Kidney (tissue), 14 donors: ENCODE measurements around the gene ABHD6. TPM values are rescaled to one million over a fixed set of nuclear protein-coding genes. Genes with fewer than 3 reads are reported as not detected.

ENCODE experiments used
- DNase-seq, 5 donors: peaks; one replicate each; pipeline ENCODE4 v3.0.0-alpha.2; 2013 to 2020
- FAIRE-seq: peaks from 2 replicates; lab custom pipeline; 2012; peaks lifted over from hg19 to GRCh38; lab: Jason Lieb, UNC
- H3K27ac ChIP-seq, 2 donors: one replicate each; pipeline ENCODE4 v1.7.0; 2013; ENCODE audit warnings: low read depth in 2 of 2, low read length in 2 of 2, inconsistent platforms in 1 of 2
- H3K27me3 ChIP-seq: one replicate; pipeline ENCODE4 v1.7.1; 2013; ENCODE audit warnings: low read length, inconsistent platforms; ENCODE audit not compliant: control insufficient read depth, insufficient read depth
- H3K36me3 ChIP-seq, 3 donors: one replicate each; pipeline versions ENCODE4 v1.7.0 to v1.7.1; 2013; ENCODE audit warnings: low read length in 3 of 3, control low read depth in 1 of 3, inconsistent platforms in 1 of 3; ENCODE audit not compliant: insufficient read depth in 3 of 3, control insufficient read depth in 2 of 3
- H3K4me1 ChIP-seq, 3 donors: one replicate each; pipeline versions ENCODE4 v1.7.0 to v1.7.1; 2013; ENCODE audit warnings: low read length in 3 of 3, inconsistent platforms in 1 of 3, low read depth in 1 of 3; ENCODE audit not compliant: control insufficient read depth in 2 of 3, insufficient read depth in 2 of 3
- H3K4me3 ChIP-seq, 3 donors: one replicate each; pipeline versions ENCODE4 v1.7.0 to v1.8.1; 2013; ENCODE audit warnings: low read length in 3 of 3, control low read depth in 1 of 3, inconsistent platforms in 1 of 3
- H3K9ac ChIP-seq, 3 donors: one replicate each; pipeline versions ENCODE4 v1.7.0 to v1.7.1; 2013; ENCODE audit warnings: low read length in 3 of 3, control low read depth in 1 of 3, inconsistent platforms in 1 of 3
- H3K9me3 ChIP-seq, 3 donors: one replicate each; pipeline versions ENCODE4 v1.7.0 to v1.7.1; 2013; ENCODE audit warnings: low read length in 3 of 3, control low read depth in 1 of 3, inconsistent platforms in 1 of 3; ENCODE audit not compliant: control insufficient read depth in 2 of 3, insufficient read depth in 1 of 3
- CTCF ChIP-seq: IDR thresholded peaks from 3 replicates; pipeline ENCODE4 v1.5.1; 2012; ENCODE audit warnings: mild to moderate bottlenecking, moderate library complexity, borderline replicate concordance; ENCODE audit not compliant: insufficient read depth; ENCODE audit errors: extremely low read depth
- intact Hi-C: fragments of 100-400 bp; cut with DNase I; formaldehyde crosslinking; loops from one replicate; pipeline ENCODE4 v1.11.1; 2022
- polyA plus RNA-seq: library from polyadenylated mRNA; stranded (reverse); fragments of 350-450 nt; fragmentation: Illumina TruSeq; extraction: RNeasy Lipid Tissue Mini Kit (QIAGEN cat#74804); gene quantifications from one replicate; pipeline ENCODE4 v1.2.3, GENCODE V29; 2014; ENCODE audit warnings: low read depth, low replicate concordance; ENCODE audit not compliant: insufficient read depth
- total RNA-seq: library from RNA; stranded (reverse); fragmentation: NEBNext Ultra II Directional; extraction: Animal tissue kit (Norgen Biotek cat#: 25700); gene quantifications from one replicate; pipeline ENCODE4 v1.2.1, GENCODE V29; 2021
- donor health status: control.
- donor health status: control.
- donor health status: control.
- donor health status: control.
- donor health status: control.
- donor health status: DM: yes; HTN: yes; CAD: no.
- donor health status: Normal renal cell carcinoma (clear cell type).

Gene ABHD6
- total and polyA plus RNA-seq, 2 donors from 2014 or later, result 10.2 to 21.4 TPM

DNA sequence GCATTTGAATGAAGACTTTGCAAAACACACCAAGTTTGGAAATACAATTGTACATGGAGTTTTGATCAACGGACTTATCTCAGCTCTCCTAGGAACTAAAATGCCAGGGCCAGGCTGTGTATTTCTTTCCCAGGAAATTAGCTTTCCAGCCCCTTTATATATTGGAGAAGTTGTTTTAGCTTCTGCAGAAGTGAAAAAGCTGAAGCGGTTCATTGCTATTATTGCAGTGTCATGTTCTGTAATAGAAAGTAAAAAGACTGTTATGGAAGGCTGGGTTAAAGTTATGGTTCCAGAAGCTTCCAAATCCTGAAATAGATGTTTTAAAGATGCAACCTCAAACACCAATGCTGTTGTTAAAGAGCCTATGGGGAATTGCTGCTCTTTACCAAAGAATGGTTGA, 80.2 kb downstream of the ABHD6 start:
- DNase-seq, result no peak
- Histone ChIP-seq H3K4me3 (no peak overlapping the region), H3K27me3 (no peaks in the 10 kb centered on the region), H3K4me1 (no peaks in the 10 kb centered on the region), H3K36me3 (peaks cover 4 to 42% (median 21%) of the 10 kb centered on the region in 3 donors), H3K27ac (no peak overlapping the region), H3K9me3 (no peaks in the 10 kb centered on the region), H3K9ac (no peak overlapping the region)
- no peak for FAIRE-seq
- TF ChIP-seq CTCF, result no peak
- intact Hi-C loops, result no loop called here

- Histone ChIP-seq H3K9me3 (no peaks in the 10 kb centered on the region), H3K4me1 (peaks cover 0 to 10% (median 4%) of the 10 kb centered on the region in 3 donors), H3K27ac (no peak overlapping the region), H3K4me3 (no peak overlapping the region), H3K9ac (no peak overlapping the region), H3K27me3 (no peaks in the 10 kb centered on the region), H3K36me3 (peaks cover 2 to 17% (median 11%) of the 10 kb centered on the region in 3 donors)
- TF ChIP-seq CTCF, result no peak
- no peak for FAIRE-seq
- intact Hi-C loops, result loop anchor here (10.0 kb wide), 1 partner anchor 303 kb away; no protein-coding TSS in a partner anchor
- DNase-seq, result no peak
Measured at GRCh38 chr3:58321791-58322190, 84.2 kb downstream of the ABHD6 start.

DNA sequence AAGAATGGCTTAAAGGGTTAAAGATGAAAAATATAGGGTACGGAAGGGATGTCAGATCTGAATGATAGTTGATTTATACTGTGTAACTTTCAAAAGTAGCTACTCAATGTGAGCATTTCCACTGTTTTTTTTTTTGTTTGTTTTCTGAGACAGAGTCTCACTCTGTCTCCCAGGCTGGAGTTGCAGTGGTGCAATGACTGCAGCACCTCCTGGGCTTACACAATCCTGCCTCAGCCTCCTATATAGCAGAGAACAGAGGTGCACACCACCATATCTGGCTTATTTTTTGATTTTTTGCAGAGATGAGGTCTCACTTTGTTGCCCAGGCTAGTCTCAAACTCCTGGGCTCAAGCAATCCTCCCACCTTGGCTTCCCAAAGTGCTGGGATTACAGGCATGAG, 85.2 kb downstream of the ABHD6 start:
- no peak overlapping the region for H3K9ac ChIP-seq
- H3K27ac ChIP-seq, result no peak overlapping the region
- peaks cover 2 to 7% (median 2%) of the 10 kb centered on the region in 3 donors for H3K36me3 ChIP-seq
- no peak for TF ChIP-seq CTCF
- H3K27me3 ChIP-seq, result no peaks in the 10 kb centered on the region
- intact Hi-C loops, result loop anchor here (10.0 kb wide), 1 partner anchor 302 kb away; no protein-coding TSS in a partner anchor
- FAIRE-seq, result no peak
- H3K4me1 ChIP-seq, result peaks cover 0 to 10% (median 4%) of the 10 kb centered on the region in 3 donors
- no peak for DNase-seq
- no peaks in the 10 kb centered on the region for H3K9me3 ChIP-seq
- H3K4me3 ChIP-seq, result no peak overlapping the region
